HEK293T (cell line): ENCODE data around the gene OR11L1.

Experiments
- CTCF ChIA-PET: fragments of 350-600 bp; formaldehyde crosslinking; extraction: SDS; loops from one replicate; lab custom pipeline; 2021; ENCODE audit warnings: antibody characterized with exemption, inconsistent platforms; lab: Yijun Ruan, JAX
- POLR2A ChIA-PET: fragments of 350-600 bp; formaldehyde crosslinking; extraction: SDS; loops from one replicate; lab custom pipeline; 2020; ENCODE audit warnings: antibody characterized with exemption, inconsistent platforms; lab: Yijun Ruan, JAX
- DNase-seq: peaks from one replicate; pipeline ENCODE4 v3.0.0; 2012; ENCODE audit warnings: mixed read lengths; ENCODE audit errors: extremely low spot score
- ARNT ChIP-seq: fragments of 450-650 bp; IDR thresholded peaks from 2 replicates; pipeline ENCODE4 v1.6.1; 2017; ENCODE audit warnings: mild to moderate bottlenecking
- BHLHE40 ChIP-seq: fragments of 450-650 bp; IDR thresholded peaks from 2 replicates; pipeline ENCODE4 v1.6.1; 2016; ENCODE audit warnings: mild to moderate bottlenecking, moderate library complexity, borderline replicate concordance
- CTBP1 ChIP-seq: fragments of 450-650 bp; IDR thresholded peaks from 2 replicates; pipeline ENCODE4 v1.6.1; 2016; ENCODE audit warnings: borderline replicate concordance
- ELF4 ChIP-seq: fragments of 450-650 bp; IDR thresholded peaks from 2 replicates; pipeline ENCODE4 v1.6.1; 2017; ENCODE audit warnings: antibody characterized with exemption
- FOXA1 ChIP-seq: fragments of 450-650 bp; IDR thresholded peaks from 2 replicates; pipeline ENCODE4 v1.6.1; 2016; ENCODE audit warnings: mild to moderate bottlenecking
- FOXK2 ChIP-seq: fragments of 450-650 bp; IDR thresholded peaks from 2 replicates; pipeline ENCODE4 v1.6.1; 2016; ENCODE audit warnings: mild to moderate bottlenecking
- FOXM1 ChIP-seq: fragments of 450-650 bp; IDR thresholded peaks from 2 replicates; pipeline ENCODE4 v1.6.1; 2017; ENCODE audit warnings: mild to moderate bottlenecking, borderline replicate concordance
- HDGF ChIP-seq: fragments of 450-650 bp; IDR thresholded peaks from 2 replicates; pipeline ENCODE4 v1.6.1; 2017; ENCODE audit warnings: antibody characterized with exemption, borderline replicate concordance
- L3MBTL2 ChIP-seq: fragments of 450-650 bp; conservative IDR thresholded peaks from 2 replicates; pipeline ENCODE4 v1.6.1; 2016; ENCODE audit warnings: mild to moderate bottlenecking
- LEF1 ChIP-seq: fragments of 450-650 bp; IDR thresholded peaks from 2 replicates; pipeline ENCODE4 v1.6.1; 2017; ENCODE audit warnings: mild to moderate bottlenecking, borderline replicate concordance
- NFRKB ChIP-seq: fragments of 450-650 bp; IDR thresholded peaks from 2 replicates; pipeline ENCODE4 v1.6.1; 2016; ENCODE audit warnings: mild to moderate bottlenecking, moderate library complexity
- PKNOX1 ChIP-seq: fragments of 450-650 bp; IDR thresholded peaks from 2 replicates; pipeline ENCODE4 v1.6.1; 2016
- SP1 ChIP-seq: fragments of 450-650 bp; IDR thresholded peaks from 2 replicates; pipeline ENCODE4 v1.6.1; 2017
- SUZ12 ChIP-seq: fragments of 450-650 bp; IDR thresholded peaks from 2 replicates; pipeline ENCODE4 v1.6.1; 2016; ENCODE audit warnings: mild to moderate bottlenecking
- TARDBP ChIP-seq: fragments of 450-650 bp; IDR thresholded peaks from 2 replicates; pipeline ENCODE4 v1.6.1; 2016
- ZNF384 ChIP-seq: fragments of 450-650 bp; IDR thresholded peaks from 2 replicates; pipeline ENCODE4 v1.6.1; 2016

The OR11L1 gene

GRCh38 chr1:247841796-247842195, at the start of gene OR11L1:
OR11L1 (minus strand) TSS chr1:247841896; CDS start chr1:247841896, 0 bp downstream.
- POLR2A ChIA-PET = no interaction called here
- DNase-seq = no peak
- no peak for TF ChIP-seq SUZ12
- TF ChIP-seq CTBP1 = no peak
- TF ChIP-seq SP1 = no peak
- TF ChIP-seq FOXK2 = no peak
- no peak for TF ChIP-seq L3MBTL2
- TF ChIP-seq TARDBP = no peak
- no peak for TF ChIP-seq LEF1
- no peak for TF ChIP-seq ARNT
- TF ChIP-seq ELF4 = no peak
- no peak for TF ChIP-seq PKNOX1
- TF ChIP-seq NFRKB = no peak
- no peak for TF ChIP-seq ZNF384
- no peak for TF ChIP-seq HDGF
- CTCF ChIA-PET = no interaction called here

- ChIA-PET CTCF (no interaction called here), POLR2A (no interaction called here)
- no peak for DNase-seq
- TF ChIP-seq CTBP1 = no peak
- no peak for TF ChIP-seq BHLHE40
- no peak for TF ChIP-seq FOXK2
- TF ChIP-seq SUZ12 = no peak
- TF ChIP-seq SP1 = no peak
- no peak for TF ChIP-seq ELF4
- no peak for TF ChIP-seq FOXA1
Observed at GRCh38 chr1:247884797-247885413, 43.2 kb upstream of the OR11L1 start.

GRCh38 chr1:247883346-247883745, 41.6 kb upstream of the OR11L1 start:
- TF ChIP-seq NFRKB (no peak), BHLHE40 (no peak), FOXM1 (no peak)
- POLR2A ChIA-PET = no interaction called here
- CTCF ChIA-PET = no interaction called here
- DNase-seq = no peak

GRCh38 chr1:247865416-247865815, 23.7 kb upstream of the OR11L1 start:
- ChIA-PET POLR2A (no interaction called here), CTCF (no interaction called here)
- TF ChIP-seq L3MBTL2 (no peak), FOXM1 (no peak), SP1 (no peak), NFRKB (no peak), TARDBP (no peak), ELF4 (no peak), SUZ12 (no peak), ZNF384 (no peak), LEF1 (no peak), PKNOX1 (no peak), CTBP1 (no peak), FOXA1 (no peak), ARNT (no peak), HDGF (no peak), FOXK2 (no peak), BHLHE40 (no peak)
- no peak for DNase-seq

- ChIA-PET POLR2A (no interaction called here), CTCF (no interaction called here)
- TF ChIP-seq TARDBP (no peak), PKNOX1 (no peak), FOXK2 (no peak), L3MBTL2 (no peak), FOXA1 (no peak), HDGF (no peak), LEF1 (no peak), SP1 (no peak), CTBP1 (no peak), ZNF384 (no peak), ELF4 (no peak), ARNT (no peak), SUZ12 (no peak), FOXM1 (no peak), BHLHE40 (no peak), NFRKB (no peak)
- no peak for DNase-seq
Observed at GRCh38 chr1:247864644-247865043, 22.9 kb upstream of the OR11L1 start.

GRCh38 chr1:247862756-247863155, 21.1 kb upstream of the OR11L1 start:
- TF ChIP-seq CTBP1 (no peak), TARDBP (no peak), PKNOX1 (no peak), FOXA1 (no peak), FOXM1 (no peak), SP1 (no peak), ARNT (no peak), BHLHE40 (no peak), LEF1 (no peak), FOXK2 (no peak), L3MBTL2 (no peak), SUZ12 (no peak), ELF4 (no peak), HDGF (no peak), ZNF384 (no peak)
- ChIA-PET CTCF (no interaction called here), POLR2A (no interaction called here)
- DNase-seq = no peak
